ENCODE data around the gene PITPNC1. TPM values are rescaled to one million over a fixed set of nuclear protein-coding genes. Genes with fewer than 3 reads are reported as not detected.

PITPNC1 gene
- total and polyA plus RNA-seq, 4 donors: 8.0 to 21.1 (median 15.2) TPM

- no peak for ATAC-seq (ENCODE audit: insufficient read depth, low FRiP score)
- Histone ChIP-seq H3K9ac (ENCODE audit: insufficient read depth in 1 of 2, low read length in 2 of 2) (no peak overlapping the region), H3K27ac (ENCODE audit: low read depth in 1 of 2, low read length in 1 of 2) (no peak overlapping the region), H3K4me3 (no peak overlapping the region), H3K36me3 (ENCODE audit: control insufficient read depth in 4 of 4, insufficient read depth in 4 of 4, low read length in 4 of 4) (peaks cover 0 to 4% (median 0%) of the 10 kb centered on the region in 4 donors), H3K9me3 (ENCODE audit: control insufficient read depth in 4 of 4, insufficient read depth in 3 of 4, low read length in 3 of 4) (no peaks in the 10 kb centered on the region), H3K4me1 (ENCODE audit: control insufficient read depth in 5 of 5, insufficient read depth in 5 of 5, low read length in 5 of 5) (peaks cover 0 to 3% (median 0%) of the 10 kb centered on the region in 5 donors), H3K27me3 (ENCODE audit: control insufficient read depth in 3 of 3, insufficient read depth in 3 of 3, low read length in 2 of 3) (no peaks in the 10 kb centered on the region)
- 91 to 97% methylated on average over 3 of the region's 3 CpGs for WGBS, 2 donors
- no peak for DNase-seq
- no peak for TF ChIP-seq CTCF (IDR thresholded peaks at IDR 0.05; ENCODE audit: control extremely low read depth, extremely low read depth)
Observed at GRCh38 chr17:67713169-67713568, 336.1 kb downstream of the PITPNC1 start.

- no peaks in the 10 kb centered on the region for H3K9me3 ChIP-seq (ENCODE audit: control insufficient read depth in 4 of 4, insufficient read depth in 3 of 4, low read length in 3 of 4)
- TF ChIP-seq CTCF (IDR thresholded peaks at IDR 0.05; ENCODE audit: control extremely low read depth, extremely low read depth): no peak
- no peak for ATAC-seq (ENCODE audit: insufficient read depth, low FRiP score)
- H3K9ac ChIP-seq (ENCODE audit: insufficient read depth in 1 of 2, low read length in 2 of 2): no peak overlapping the region
- no peak overlapping the region for H3K4me3 ChIP-seq
- WGBS, 2 donors: 94 to 98% methylated on average over 6 of the region's 6 CpGs
- no peaks in the 10 kb centered on the region for H3K27me3 ChIP-seq (ENCODE audit: control insufficient read depth in 3 of 3, insufficient read depth in 3 of 3, low read length in 2 of 3)
- H3K36me3 ChIP-seq (ENCODE audit: control insufficient read depth in 4 of 4, insufficient read depth in 4 of 4, low read length in 4 of 4): peaks cover 0 to 13% (median 6%) of the 10 kb centered on the region in 4 donors
- H3K4me1 ChIP-seq (ENCODE audit: control insufficient read depth in 5 of 5, insufficient read depth in 5 of 5, low read length in 5 of 5): peaks cover 0 to 12% (median 4%) of the 10 kb centered on the region in 5 donors
- DNase-seq: no peak
- H3K27ac ChIP-seq (ENCODE audit: low read depth in 1 of 2, low read length in 1 of 2): no peak overlapping the region
Observed at GRCh38 chr17:67716405-67716798, 339.3 kb downstream of the PITPNC1 start.

GRCh38 chr17:67717192-67717623, 340.1 kb downstream of the PITPNC1 start:
- Histone ChIP-seq H3K36me3 (ENCODE audit: control insufficient read depth in 4 of 4, insufficient read depth in 4 of 4, low read length in 4 of 4) (peaks cover 0 to 21% (median 13%) of the 10 kb centered on the region in 4 donors), H3K27ac (ENCODE audit: low read depth in 1 of 2, low read length in 1 of 2) (peak overlapping the region; percentile 49 to 87), H3K4me1 (ENCODE audit: control insufficient read depth in 5 of 5, insufficient read depth in 5 of 5, low read length in 5 of 5) (peaks cover 0 to 12% (median 4%) of the 10 kb centered on the region in 5 donors), H3K4me3 (peak overlapping the region; percentile 20), H3K9ac (ENCODE audit: insufficient read depth in 1 of 2, low read length in 2 of 2) (peak overlapping the region in 1 of 2 donors; percentile 85), H3K27me3 (ENCODE audit: control insufficient read depth in 3 of 3, insufficient read depth in 3 of 3, low read length in 2 of 3) (no peaks in the 10 kb centered on the region), H3K9me3 (ENCODE audit: control insufficient read depth in 4 of 4, insufficient read depth in 3 of 4, low read length in 3 of 4) (no peaks in the 10 kb centered on the region)
- ATAC-seq (ENCODE audit: insufficient read depth, low FRiP score) (no peak), DNase-seq (no peak)
- TF ChIP-seq CTCF (IDR thresholded peaks at IDR 0.05; ENCODE audit: control extremely low read depth, extremely low read depth): no peak
- WGBS, 2 donors: 1 to 2% methylated on average over 5 of the region's 5 CpGs

All from lung (tissue), 12 donors.